ENCODE results near the gene ATP2A3.

ATP2A3 gene

GRCh38 chr17:3974980-3975379, 10.7 kb upstream of the ATP2A3 start:
- in situ Hi-C loops (cut with HindIII; ENCODE audit: low sequenced_read_pairs), result no loop called here

- in situ Hi-C loops (cut with HindIII; ENCODE audit: low sequenced_read_pairs), result no loop called here
These were observed 10.0 kb upstream of the ATP2A3 start for GRCh38 chr17:3974138-3974687.

- in situ Hi-C loops (cut with HindIII; ENCODE audit: low sequenced_read_pairs), result no loop called here
These were observed 9.4 kb upstream of the ATP2A3 start for GRCh38 chr17:3973495-3974137.

- in situ Hi-C loops (cut with HindIII; ENCODE audit: low sequenced_read_pairs), result no loop called here
These were observed 8.7 kb upstream of the ATP2A3 start for GRCh38 chr17:3972931-3973330.

- in situ Hi-C loops (cut with HindIII; ENCODE audit: low sequenced_read_pairs), result no loop called here
These were observed 8.1 kb upstream of the ATP2A3 start for GRCh38 chr17:3972281-3972731.

GRCh38 chr17:3970668-3971067, 6.4 kb upstream of the ATP2A3 start:
- in situ Hi-C loops (cut with HindIII; ENCODE audit: low sequenced_read_pairs), result no loop called here

- in situ Hi-C loops (cut with HindIII; ENCODE audit: low sequenced_read_pairs), result loop anchor here (5.0 kb wide), 1 partner anchor 82 kb away; no protein-coding TSS in a partner anchor
These were observed 5.7 kb upstream of the ATP2A3 start for GRCh38 chr17:3969963-3970362.

GRCh38 chr17:3968886-3969524, 4.8 kb upstream of the ATP2A3 start:
- in situ Hi-C loops (cut with HindIII; ENCODE audit: low sequenced_read_pairs), result loop anchor here (5.0 kb wide), 1 partner anchor 83 kb away; no protein-coding TSS in a partner anchor

- in situ Hi-C loops (cut with HindIII; ENCODE audit: low sequenced_read_pairs), result loop anchor here (5.0 kb wide), 1 partner anchor 84 kb away; no protein-coding TSS in a partner anchor
These were observed 3.8 kb upstream of the ATP2A3 start for GRCh38 chr17:3968015-3968414.

- in situ Hi-C loops (cut with HindIII; ENCODE audit: low sequenced_read_pairs), result loop anchor here (5.0 kb wide), 1 partner anchor 85 kb away; no protein-coding TSS in a partner anchor
These were observed 2.6 kb upstream of the ATP2A3 start for GRCh38 chr17:3966720-3967363.

- in situ Hi-C loops (cut with HindIII; ENCODE audit: low sequenced_read_pairs), result loop anchor here (5.0 kb wide), 1 partner anchor 87 kb away; no protein-coding TSS in a partner anchor
These were observed 1.0 kb upstream of the ATP2A3 start for GRCh38 chr17:3965118-3965800.

GRCh38 chr17:3963237-3964201, 718 bp downstream of the ATP2A3 start:
- in situ Hi-C loops (cut with HindIII; ENCODE audit: low sequenced_read_pairs), result no loop called here

- in situ Hi-C loops (cut with HindIII; ENCODE audit: low sequenced_read_pairs), result no loop called here
These were observed 1.3 kb downstream of the ATP2A3 start for GRCh38 chr17:3962965-3963236.

- in situ Hi-C loops (cut with HindIII; ENCODE audit: low sequenced_read_pairs), result no loop called here
These were observed 1.8 kb downstream of the ATP2A3 start for GRCh38 chr17:3962217-3962964.

GRCh38 chr17:3961564-3962047, 2.6 kb downstream of the ATP2A3 start:
- in situ Hi-C loops (cut with HindIII; ENCODE audit: low sequenced_read_pairs), result no loop called here

- in situ Hi-C loops (cut with HindIII; ENCODE audit: low sequenced_read_pairs), result no loop called here
These were observed 3.5 kb downstream of the ATP2A3 start for GRCh38 chr17:3960764-3961163.

GRCh38 chr17:3959921-3960601, 4.2 kb downstream of the ATP2A3 start:
- in situ Hi-C loops (cut with HindIII; ENCODE audit: low sequenced_read_pairs), result loop anchor here (5.0 kb wide), 3 partner anchors 47 to 103 kb away; no protein-coding TSS in a partner anchor

GRCh38 chr17:3959295-3959899, 4.8 kb downstream of the ATP2A3 start:
- in situ Hi-C loops (cut with HindIII; ENCODE audit: low sequenced_read_pairs), result loop anchor here (5.0 kb wide), 3 partner anchors 48 to 102 kb away; no protein-coding TSS in a partner anchor
